HEK293 (cell line): ENCODE data around the gene GALNT10.

Experiments used
- CTCF ChIP-seq: fragments of 450-650 bp; formaldehyde crosslinking; IDR thresholded peaks from 2 replicates; pipeline ENCODE4 v1.5.1; 2016; ENCODE audit warnings: missing biosample characterization, missing genetic modification characterization
- HOXA7 ChIP-seq: sonication (generic); formaldehyde crosslinking; IDR thresholded peaks from 2 replicates; pipeline ENCODE4 v1.8.1; 2022; ENCODE audit warnings: missing genetic modification reagents, borderline replicate concordance
- SCRT2 ChIP-seq: fragments of 450-650 bp; formaldehyde crosslinking; IDR thresholded peaks from 2 replicates; pipeline ENCODE4 v1.5.1; 2016; ENCODE audit warnings: missing biosample characterization, missing genetic modification characterization
- ZBTB20 ChIP-seq: fragments of 450-650 bp; formaldehyde crosslinking; IDR thresholded peaks from 2 replicates; pipeline ENCODE4 v1.5.1; 2016; ENCODE audit warnings: missing biosample characterization, missing genetic modification characterization
- ZNF274 ChIP-seq, 2 experiments: fragments of 200-500 bp in 1 of 2; fragments of 450-650 bp in 1 of 2; sonication (Bioruptor generic) in 1 of 2; formaldehyde crosslinking in 1 of 2; IDR thresholded peaks; 2 replicates each; pipeline versions ENCODE4 v1.5.1 to v1.6.1; 2014 to 2016; ENCODE audit warnings: borderline replicate concordance in 1 of 2, inconsistent platforms in 1 of 2, low read length in 1 of 2, missing biosample characterization in 1 of 2, missing genetic modification characterization in 1 of 2
- TF ChIP-seq, protein P1 (sequence below): fragments of 450-650 bp; formaldehyde crosslinking; IDR thresholded peaks from 2 replicates; pipeline ENCODE4 v1.5.1; 2016; ENCODE audit warnings: missing biosample characterization, missing genetic modification characterization

DNA sequence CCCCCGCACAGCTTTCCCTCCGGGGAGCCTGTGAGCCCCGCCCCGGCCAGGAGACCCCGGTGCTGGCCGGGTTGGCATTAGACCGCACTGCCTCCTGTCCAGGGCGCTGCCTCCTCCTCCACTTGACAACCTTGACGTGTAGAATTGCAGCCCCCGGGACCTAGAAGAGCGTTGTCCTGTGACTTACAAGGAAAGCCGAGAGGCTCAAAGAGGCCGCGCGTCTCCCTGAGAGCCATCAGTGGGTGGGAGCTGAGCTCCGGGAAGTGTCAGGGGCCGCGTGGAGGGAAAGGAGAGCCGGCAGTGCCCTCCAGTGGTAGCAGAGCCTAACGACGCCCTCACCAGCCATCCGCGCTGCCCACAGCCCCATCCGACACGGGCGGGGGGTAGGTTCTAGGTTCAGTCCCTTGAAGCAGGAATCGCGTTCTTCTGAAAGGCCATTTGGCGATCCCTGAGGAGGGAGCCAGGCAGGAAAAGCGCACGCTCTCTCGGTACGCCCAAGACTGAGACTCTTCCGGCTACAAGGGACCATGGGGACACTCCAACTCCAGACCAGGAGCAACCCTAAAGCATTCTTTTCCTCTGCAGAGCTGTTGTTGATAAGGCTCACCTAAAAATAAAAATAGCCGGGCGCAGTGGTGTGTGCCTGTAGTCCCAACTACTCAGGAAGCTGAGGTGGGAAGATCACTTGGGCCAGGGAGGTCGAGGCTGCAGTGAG is 214.7 kb downstream of the GALNT10 start:
- TF ChIP-seq CTCF (tag by site-specific recombination) (peak; percentile 95), ZNF274 (IDR thresholded peaks at IDR 0.05; ENCODE audit: low read length) (no peak), ZNF274 (tag by site-specific recombination; IDR thresholded peaks at IDR 0.05; ENCODE audit: borderline replicate concordance) (no peak), ZBTB20 (no peak), HOXA7 (no peak), SCRT2 (no peak)
- TF ChIP-seq, protein P1, sequence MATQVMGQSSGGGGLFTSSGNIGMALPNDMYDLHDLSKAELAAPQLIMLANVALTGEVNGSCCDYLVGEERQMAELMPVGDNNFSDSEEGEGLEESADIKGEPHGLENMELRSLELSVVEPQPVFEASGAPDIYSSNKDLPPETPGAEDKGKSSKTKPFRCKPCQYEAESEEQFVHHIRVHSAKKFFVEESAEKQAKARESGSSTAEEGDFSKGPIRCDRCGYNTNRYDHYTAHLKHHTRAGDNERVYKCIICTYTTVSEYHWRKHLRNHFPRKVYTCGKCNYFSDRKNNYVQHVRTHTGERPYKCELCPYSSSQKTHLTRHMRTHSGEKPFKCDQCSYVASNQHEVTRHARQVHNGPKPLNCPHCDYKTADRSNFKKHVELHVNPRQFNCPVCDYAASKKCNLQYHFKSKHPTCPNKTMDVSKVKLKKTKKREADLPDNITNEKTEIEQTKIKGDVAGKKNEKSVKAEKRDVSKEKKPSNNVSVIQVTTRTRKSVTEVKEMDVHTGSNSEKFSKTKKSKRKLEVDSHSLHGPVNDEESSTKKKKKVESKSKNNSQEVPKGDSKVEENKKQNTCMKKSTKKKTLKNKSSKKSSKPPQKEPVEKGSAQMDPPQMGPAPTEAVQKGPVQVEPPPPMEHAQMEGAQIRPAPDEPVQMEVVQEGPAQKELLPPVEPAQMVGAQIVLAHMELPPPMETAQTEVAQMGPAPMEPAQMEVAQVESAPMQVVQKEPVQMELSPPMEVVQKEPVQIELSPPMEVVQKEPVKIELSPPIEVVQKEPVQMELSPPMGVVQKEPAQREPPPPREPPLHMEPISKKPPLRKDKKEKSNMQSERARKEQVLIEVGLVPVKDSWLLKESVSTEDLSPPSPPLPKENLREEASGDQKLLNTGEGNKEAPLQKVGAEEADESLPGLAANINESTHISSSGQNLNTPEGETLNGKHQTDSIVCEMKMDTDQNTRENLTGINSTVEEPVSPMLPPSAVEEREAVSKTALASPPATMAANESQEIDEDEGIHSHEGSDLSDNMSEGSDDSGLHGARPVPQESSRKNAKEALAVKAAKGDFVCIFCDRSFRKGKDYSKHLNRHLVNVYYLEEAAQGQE (tag by site-specific recombination): no peak
